Stimulated activated CD8-positive, alpha-beta memory T cell treated with anti-CD3 and anti-CD28 coated beads, Interleukin-12 subunit alpha, Interleukin-12 subunit beta, amount 100 ng/mL, for 1 hour (primary cell): ENCODE data around the gene PLVAP.
A peak's percentile ranks its signal among the peaks of the same experiment; 100 is the strongest.

ENCODE experiments used
- DNase-seq: peaks from one replicate; pipeline ENCODE4 v3.0.0-alpha.2; 2020; ENCODE audit warnings: low read depth

The PLVAP gene

GRCh38 chr19:17321655-17322489, 55.3 kb downstream of the PLVAP start:
- DNase-seq, result no peak

GRCh38 chr19:17320435-17320834, 56.7 kb downstream of the PLVAP start:
- DNase-seq, result no peak

DNA sequence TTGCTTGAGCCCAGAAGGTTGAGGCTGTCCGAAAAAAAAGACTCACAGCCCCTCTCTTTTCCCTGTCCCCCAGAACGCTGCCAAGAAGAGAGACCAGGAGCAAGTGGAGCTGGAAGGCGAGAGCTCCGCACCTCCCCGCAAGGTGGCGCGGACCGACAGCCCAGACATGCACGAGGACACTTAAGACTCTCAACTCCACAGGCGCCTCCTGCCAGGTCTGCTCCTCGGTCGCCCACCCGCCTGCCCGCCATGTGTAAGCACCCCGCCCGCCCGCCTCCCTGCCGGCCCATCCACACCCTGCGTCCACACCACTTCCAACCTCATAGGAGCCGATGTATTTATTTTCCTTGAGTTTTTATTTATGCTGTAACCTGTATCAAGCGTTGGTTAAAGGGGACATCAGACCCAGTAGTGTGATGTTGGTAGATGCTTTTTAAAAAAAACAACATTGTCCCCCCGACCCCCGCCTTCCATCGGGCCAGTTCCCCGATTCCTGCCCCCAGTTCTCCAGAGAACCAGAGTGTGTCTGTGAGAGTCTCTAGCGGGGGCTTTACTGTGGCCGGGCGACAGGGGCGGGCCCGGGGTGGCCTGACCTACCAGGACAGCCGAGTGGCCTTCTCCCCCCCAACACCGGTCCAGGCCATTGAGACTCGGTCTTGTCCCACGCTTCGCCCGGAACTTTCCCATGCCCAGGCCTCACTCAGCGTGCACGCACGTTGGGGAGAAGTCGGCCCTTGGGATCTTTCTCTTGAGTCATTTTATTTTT, 57.5 kb downstream of the PLVAP start:
- no peak for DNase-seq

- DNase-seq, result no peak
Observed at GRCh38 chr19:17318966-17319365, 58.2 kb downstream of the PLVAP start.

DNA sequence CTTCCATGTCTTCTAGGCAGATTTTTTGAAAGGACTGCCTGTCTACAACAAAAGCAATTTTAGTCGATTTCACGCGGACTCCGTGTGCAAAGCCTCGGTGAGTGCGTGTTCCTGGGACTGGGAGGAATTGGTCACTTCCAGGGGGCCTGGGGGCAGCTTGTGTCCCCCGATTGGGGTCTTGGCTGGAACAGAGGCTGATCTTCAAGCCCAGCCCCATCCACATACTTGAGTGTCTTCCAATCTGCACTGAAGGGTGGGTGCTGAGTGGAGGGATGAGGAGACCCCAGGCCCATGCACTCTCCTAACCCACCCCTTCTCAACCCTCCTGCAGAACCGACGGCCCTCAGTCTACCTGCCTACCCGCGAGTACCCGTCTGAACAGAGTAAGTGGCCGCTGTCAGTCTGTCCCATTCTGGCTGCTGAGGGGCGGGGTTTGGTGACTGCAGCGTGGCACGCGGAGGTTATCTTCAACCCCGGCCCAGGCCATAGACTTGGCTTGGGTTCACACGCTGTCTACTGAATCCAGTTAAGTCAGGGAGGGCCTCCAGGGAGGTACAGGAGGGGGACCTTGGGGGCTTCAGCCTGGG, 63.0 kb downstream of the PLVAP start:
- no peak for DNase-seq

DNA sequence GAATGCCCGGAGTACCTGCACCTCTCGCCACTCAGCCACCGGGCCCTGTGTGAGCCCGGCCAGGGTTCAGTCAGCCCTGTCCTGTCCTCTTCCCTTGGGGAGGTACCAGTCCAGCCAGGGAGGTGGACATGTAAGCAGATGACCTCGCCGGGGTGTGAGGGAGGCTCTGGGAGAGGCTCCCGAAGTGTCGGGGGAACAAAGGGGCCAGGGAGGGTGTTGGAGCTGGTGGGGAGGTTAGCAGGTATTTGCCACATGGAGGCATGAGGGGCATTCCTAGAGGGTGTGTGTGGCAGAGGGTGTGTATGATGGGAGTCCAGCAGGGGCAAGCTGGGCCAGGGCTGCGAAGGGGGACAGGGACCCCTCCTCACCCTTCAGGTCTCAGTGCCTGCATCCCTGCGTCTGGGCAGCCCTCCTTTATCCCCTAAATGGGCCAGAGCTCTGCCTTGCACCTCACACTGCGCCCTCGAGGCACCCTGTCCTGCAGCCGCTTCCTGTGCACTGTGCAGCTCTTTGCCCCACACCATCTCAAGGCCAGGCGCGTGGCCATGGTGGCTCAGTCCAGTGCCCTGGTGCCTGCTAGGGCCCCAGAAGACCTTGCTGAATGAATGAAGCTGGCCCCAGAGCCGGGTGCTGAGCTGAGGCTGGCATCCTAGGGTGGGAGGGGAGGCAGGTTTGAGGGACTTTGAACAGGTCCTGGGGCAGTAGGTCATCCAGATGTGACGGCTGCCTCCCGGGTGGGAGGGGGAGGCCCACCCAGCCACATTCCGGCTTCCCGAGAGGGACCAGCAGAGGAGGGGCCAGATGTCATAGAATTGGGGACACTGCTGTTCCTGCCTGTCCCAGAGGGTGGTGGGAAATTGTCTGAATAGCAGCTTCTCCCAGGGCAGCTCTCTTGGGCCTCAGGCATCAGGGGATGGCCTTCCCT, 64.7 kb downstream of the PLVAP start:
- DNase-seq, result no peak

DNA sequence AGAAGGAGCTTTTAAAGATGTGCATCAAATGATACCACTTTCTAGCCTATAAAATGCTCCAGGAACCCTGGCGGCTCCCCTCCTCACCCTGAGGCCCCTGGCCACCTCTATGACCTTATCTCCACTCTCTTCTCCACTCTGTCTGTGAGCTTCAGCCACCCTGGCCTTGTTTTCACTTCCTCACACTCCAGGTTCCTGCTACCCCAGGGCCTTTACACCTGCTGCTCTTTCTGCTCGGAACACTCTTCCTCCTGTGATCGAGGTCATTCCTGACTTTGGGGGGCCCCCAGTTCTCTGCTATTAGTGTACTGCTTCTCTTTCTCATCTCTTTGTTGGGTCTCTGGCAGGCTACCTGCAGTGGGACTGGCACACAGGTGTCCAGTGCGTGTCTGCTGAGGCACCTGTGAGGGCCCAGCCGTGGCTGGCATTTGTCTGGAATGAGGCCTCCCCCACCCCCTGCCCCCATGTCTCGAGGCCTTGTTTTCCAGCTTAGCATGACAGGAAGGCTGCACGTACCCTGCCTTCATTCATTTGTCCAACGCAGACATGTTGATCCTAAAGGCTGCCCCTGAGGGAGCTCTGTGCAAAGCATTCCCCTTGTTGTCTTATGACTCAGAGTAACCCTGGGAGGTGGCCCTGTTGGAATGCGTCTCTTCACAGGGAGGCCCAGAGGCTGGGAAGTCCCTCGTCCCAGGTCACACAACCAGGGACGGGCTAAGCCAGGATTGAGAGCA, 65.5 kb downstream of the PLVAP start:
- DNase-seq, result no peak

DNA sequence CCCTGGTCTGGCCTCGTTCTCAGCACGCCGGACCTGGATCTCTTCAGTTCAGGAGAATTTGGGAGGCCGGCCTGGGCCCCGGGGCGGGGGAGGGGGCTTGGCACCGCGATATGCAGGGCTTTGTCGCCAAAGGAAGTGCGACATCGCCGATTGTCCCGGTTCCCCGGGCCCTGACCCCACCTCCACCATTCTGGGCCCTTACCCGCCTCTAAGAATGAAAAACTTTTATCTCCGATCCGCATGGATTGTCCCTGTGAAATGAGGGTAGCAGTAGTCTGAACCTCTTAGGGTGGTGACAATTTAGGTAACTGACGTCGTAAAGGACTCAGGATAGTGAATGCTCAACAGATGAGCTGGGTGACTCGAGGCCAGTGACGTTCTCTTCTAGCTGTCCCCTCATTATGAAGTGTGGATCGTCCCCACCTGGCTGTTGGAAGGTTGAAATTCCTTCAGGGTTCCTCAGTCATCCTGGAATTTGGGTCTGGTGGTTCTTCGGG, 67.1 kb downstream of the PLVAP start:
- no peak for DNase-seq

DNA sequence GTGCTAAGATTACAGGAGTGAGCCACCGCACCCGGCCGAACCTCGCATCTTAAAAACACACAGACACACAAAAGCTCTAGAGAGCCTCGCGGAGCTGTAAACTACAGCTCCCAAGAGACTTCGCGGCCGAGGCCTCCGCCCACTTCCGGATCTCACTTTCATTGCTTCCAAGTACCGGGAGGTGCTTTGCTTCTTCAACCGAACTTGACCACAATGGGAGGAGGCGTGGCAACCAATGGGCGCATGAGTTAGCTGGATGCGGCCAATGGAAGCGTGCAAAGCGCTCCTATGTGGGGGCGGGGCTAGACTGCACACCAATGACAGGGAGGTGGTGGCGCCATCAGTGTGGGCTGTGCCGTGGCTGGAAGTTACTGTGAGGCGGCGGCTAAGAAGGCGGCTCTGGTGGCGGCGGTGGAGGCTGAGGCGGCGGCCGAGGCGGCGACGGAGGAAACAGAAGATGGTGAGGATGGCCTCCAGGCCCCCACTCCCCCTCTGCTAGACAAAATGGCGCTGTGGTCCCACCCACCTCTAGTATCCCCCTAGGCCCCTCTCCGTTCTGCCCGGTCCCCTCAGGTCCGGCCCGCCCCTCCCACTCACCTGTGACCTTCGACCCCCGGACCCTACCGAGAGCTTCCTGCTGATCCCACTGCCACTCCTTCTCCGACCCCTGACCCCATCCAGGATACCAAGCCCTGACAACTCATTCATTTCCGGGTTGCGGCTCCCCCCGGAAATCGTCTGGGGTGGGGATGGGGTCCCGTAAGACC, 67.8 kb downstream of the PLVAP start, which contains the start of gene DDA1:
DDA1 (plus strand) TSS at position 366 of the 767 bp plus-strand sequence; CDS start at position 458, 92 bp downstream.
- DNase-seq, result peak; percentile 99

- no peak for DNase-seq
Observed at GRCh38 chr19:17307876-17308377, 69.2 kb downstream of the PLVAP start.

- DNase-seq, result no peak
Observed at GRCh38 chr19:17306285-17306714, 70.8 kb downstream of the PLVAP start.

DNA sequence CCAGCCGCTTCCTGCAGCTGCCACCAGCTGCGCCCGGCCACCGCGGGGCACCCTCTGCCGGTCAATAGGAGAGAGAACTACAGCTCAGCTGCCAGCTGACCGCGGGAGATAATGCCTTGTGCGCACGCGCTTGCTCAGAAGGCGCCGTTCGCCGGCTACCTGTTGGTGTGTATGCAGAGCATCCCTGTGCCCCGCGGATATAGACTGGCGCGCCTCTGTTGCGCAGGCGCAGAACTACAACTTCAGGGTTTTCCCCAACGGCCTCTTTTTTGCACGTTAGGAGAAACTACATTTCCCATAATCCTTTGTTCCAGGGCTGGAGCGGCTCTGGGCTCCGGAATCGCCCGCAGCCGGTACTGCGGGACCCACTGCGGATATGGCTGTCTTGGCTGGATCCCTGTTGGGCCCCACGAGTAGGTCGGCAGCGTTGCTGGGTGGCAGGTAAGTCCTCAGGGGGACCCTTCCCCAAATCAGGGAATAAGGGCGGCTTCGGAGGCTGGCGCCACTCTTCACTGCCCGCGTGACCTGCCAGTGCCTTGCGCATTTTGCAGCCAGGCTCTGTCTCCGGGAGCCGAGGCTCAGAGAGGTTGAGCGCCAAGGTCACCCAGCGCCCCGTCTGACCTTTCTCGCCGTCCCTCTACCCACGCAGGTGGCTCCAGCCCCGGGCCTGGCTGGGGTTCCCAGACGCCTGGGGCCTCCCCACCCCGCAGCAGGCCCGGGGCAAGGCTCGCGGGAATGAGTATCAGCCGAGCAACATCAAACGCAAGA, 71.4 kb downstream of the PLVAP start, which contains the start of gene MRPL34:
MRPL34 (plus strand) TSS at position 356 of the 768 bp plus-strand sequence; CDS start at position 377, 21 bp downstream.
- DNase-seq, result peak; percentile 89

DNA sequence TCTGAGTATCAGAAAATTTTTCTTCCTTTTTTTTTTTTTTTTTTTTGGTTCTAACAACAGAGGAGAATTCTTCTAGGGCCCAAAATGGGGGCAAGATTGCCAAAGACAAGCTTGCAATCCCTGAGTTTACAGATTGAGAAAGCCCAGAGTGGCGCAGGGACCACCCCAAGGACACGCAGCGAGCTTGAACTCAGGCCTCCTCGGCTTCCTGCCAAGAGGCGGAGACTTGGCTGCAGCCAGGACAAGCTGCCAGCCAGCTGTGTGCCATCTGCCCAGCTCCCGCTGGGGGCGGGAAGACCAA, 72.0 kb downstream of the PLVAP start:
- no peak for DNase-seq

DNA sequence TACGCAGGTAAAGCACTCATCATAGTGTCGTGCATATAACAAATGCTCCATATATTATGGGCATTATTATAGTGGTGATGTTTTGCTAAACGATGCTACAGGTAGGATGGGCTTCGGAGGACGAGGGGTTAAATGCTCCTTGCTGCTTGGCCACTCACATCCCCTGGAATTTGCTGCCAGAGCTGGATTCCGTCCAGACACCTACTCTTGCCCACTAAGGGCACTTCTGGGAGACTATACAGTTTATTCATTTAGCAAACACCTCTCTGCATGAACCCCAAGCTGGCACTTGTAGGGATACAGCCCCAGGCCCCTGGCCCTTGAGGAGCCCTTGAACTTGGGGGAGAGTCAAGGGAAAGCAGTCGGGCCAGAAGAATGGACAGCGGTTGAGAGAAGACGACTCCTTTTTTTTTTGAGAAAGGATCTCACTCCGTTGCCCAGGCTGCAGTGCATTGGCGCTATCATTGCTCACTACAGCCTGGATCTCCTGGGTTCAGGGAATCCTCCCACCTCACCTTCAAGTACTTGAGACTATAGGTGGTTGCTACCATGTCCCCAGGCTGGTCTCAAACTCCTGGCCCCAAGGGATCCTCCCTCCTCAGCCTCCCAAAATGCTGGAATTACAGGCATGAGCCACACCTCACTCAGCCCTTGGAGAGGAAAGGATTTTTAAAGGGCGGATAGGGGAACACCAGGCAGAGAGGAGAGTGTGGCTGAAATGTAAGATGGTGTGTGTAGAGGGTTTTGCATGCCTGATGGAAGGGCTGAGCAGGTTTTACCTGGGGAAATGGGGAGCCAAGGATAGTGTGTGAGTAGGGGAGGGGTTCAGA, 72.5 kb downstream of the PLVAP start:
- no peak for DNase-seq

DNA sequence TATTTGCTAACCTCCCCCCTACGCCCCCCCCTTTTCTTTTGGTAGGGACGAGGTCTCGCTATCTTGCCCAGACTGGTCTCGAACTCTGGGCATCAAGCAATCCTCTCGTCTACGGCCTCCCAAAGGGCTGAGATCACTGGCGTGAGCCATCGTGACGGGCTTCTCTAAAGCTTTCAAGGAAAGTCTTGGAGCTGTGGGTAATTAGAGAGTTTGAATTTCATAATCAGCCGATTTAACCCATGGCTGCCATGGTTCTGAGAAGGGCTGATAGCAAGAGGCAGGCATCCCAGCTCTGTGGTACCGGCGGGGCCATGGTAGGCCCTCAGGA, 73.2 kb downstream of the PLVAP start:
- DNase-seq, result no peak

- DNase-seq, result peak; percentile 87
Observed at GRCh38 chr19:17303167-17303939, 73.8 kb downstream of the PLVAP start, which contains the start of gene ABHD8. TSS of gene ABHD8 (minus strand) at chr19:17303425. CDS start at chr19:17301616, 1,809 bp downstream.

DNA sequence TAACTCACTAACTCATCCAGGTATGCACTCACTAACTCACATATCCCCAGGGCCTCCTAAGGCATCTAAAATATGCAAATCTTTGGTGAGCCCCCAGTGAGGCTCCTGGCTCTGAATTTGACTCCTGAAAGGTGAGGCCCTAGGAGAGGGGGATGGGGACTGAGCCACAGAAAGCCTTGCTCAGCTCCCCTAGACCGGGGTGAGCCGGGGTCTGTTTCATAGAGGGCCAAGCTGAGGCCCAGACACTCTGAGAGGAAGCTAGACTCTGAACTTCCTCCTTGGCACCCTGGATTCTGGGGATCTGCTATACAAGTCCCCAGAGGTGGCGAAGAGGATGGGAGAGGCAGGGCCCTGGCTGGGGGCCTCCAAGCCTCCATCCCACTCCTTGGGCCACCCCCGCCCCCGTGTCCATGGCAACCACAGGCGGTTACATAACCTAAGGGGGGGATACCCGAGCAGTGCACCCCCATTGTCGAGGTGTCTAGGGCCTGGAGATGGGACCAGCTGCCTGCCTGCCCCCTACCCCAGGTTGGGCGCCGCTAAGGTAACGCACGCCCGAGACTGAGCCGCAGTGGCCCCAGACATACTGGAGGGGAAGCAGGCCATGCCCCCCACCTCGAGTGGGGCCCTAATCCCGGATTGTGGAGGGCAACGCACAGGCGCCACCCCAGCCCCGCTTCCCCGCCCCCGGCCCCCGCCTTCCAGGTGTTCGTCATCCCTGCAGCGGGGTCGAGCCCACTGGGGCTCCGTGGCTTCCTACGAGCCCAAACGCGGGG, 74.6 kb downstream of the PLVAP start:
- no peak for DNase-seq
